H1 (cell line): ENCODE results near the gene ZMYND12. TPM values are rescaled to one million over a fixed set of nuclear protein-coding genes. Genes with fewer than 3 reads are reported as not detected.

Experiments used
- CTCF ChIA-PET: fragments of 300-600 bp; sonication (Branson Sonifier 250); formaldehyde crosslinking; loops from one replicate; lab custom pipeline; 2021; ENCODE audit not compliant: partially characterized antibody; lab: Charles Lee
- POLR2A ChIA-PET: fragments of 300-600 bp; sonication (Branson Sonifier 250); formaldehyde crosslinking; loops from one replicate; lab custom pipeline; 2021; ENCODE audit warnings: inconsistent platforms; ENCODE audit not compliant: partially characterized antibody; lab: Charles Lee
- DNase-seq, 2 experiments: peaks; one replicate each; pipeline versions ENCODE4 v3.0.0 to v3.0.0-alpha.2; 2010 to 2022; ENCODE audit warnings: low spot score in 2 of 2, low read depth in 1 of 2, mixed read lengths in 1 of 2
- FAIRE-seq: peaks from 2 replicates; lab custom pipeline; 2011; peaks lifted over from hg19 to GRCh38; lab: Jason Lieb, UNC
- H2AFZ ChIP-seq: 2 replicates; pipeline ENCODE4 v1.8.1; 2012; ENCODE audit warnings: low read length, inconsistent platforms
- H2AK5ac ChIP-seq: 2 replicates; pipeline ENCODE4 v1.6.1; 2013; ENCODE audit warnings: low read depth, low read length
- H2BK120ac ChIP-seq: replicated peaks from 2 replicates; pipeline ENCODE3; 2013; ENCODE audit warnings: low read depth, low read length, inconsistent platforms
- H2BK12ac ChIP-seq: 2 replicates; pipeline ENCODE4 v1.6.1; 2013; ENCODE audit warnings: low read depth, low read length
- H2BK15ac ChIP-seq: 2 replicates; pipeline ENCODE4 v1.6.1; 2013; ENCODE audit warnings: low read length
- H2BK20ac ChIP-seq: 2 replicates; pipeline ENCODE4 v1.6.1; 2013; ENCODE audit warnings: low read length
- H2BK5ac ChIP-seq: 2 replicates; pipeline ENCODE4 v1.6.1; 2013; ENCODE audit warnings: low read depth, low read length
- H3K14ac ChIP-seq: 2 replicates; pipeline ENCODE4 v1.6.1; 2013; ENCODE audit warnings: inconsistent platforms; ENCODE audit not compliant: insufficient read length
- H3K18ac ChIP-seq: 2 replicates; pipeline ENCODE4 v1.6.1; 2013; ENCODE audit warnings: low read length; ENCODE audit errors: extremely low read depth
- H3K23ac ChIP-seq: 2 replicates; pipeline ENCODE4 v1.6.1; 2013; ENCODE audit warnings: inconsistent platforms; ENCODE audit not compliant: insufficient read length
- H3K23me2 ChIP-seq: 2 replicates; pipeline ENCODE4 v1.6.1; 2013; ENCODE audit warnings: low read depth, low read length
- H3K27ac ChIP-seq: 2 replicates; pipeline ENCODE4 v1.6.1; 2011; ENCODE audit warnings: low read depth, low read length, inconsistent platforms
- H3K27me3 ChIP-seq, 4 experiments: replicated peaks in 1 of 4; 1 replicate in 1 of 4; 2 replicates in 3 of 4; pipeline versions ENCODE4 v1.6.1 to v1.8.1; 2011 to 2013; ENCODE audit warnings: low read length in 3 of 4, mild to moderate bottlenecking in 3 of 4, inconsistent platforms in 2 of 4, mixed read lengths in 2 of 4, moderate library complexity in 1 of 4; ENCODE audit not compliant: control insufficient read depth in 3 of 4, insufficient read depth in 3 of 4; ENCODE audit errors: extremely low read depth in 1 of 4
- H3K36me3 ChIP-seq, 4 experiments: 2 replicates each; pipeline versions ENCODE4 v1.6.1 to v1.8.1; 2011 to 2013; ENCODE audit warnings: mild to moderate bottlenecking in 4 of 4, low read length in 3 of 4, moderate library complexity in 2 of 4, control low read depth in 1 of 4, inconsistent platforms in 1 of 4; ENCODE audit not compliant: insufficient read depth in 4 of 4, control insufficient read depth in 2 of 4
- H3K4ac ChIP-seq: replicated peaks from 2 replicates; pipeline ENCODE3; 2013; ENCODE audit warnings: low read length, low read depth, mixed read lengths, inconsistent platforms; ENCODE audit not compliant: insufficient read length
- H3K4me1 ChIP-seq, 4 experiments: replicated peaks in 1 of 4; 1 replicate in 1 of 4; 2 replicates in 3 of 4; pipeline versions ENCODE4 v1.6.1 to v1.8.1; 2011 to 2013; ENCODE audit warnings: low read length in 3 of 4, inconsistent platforms in 2 of 4, mixed read lengths in 1 of 4; ENCODE audit not compliant: insufficient read depth in 4 of 4, control insufficient read depth in 3 of 4
- H3K4me2 ChIP-seq, 2 experiments: 2 replicates each; pipeline versions ENCODE4 v1.6.1 to v1.8.1; 2011 to 2013; ENCODE audit warnings: low read depth in 2 of 2, low read length in 2 of 2, control low read depth in 1 of 2, inconsistent platforms in 1 of 2, mild to moderate bottlenecking in 1 of 2; ENCODE audit not compliant: insufficient read depth in 1 of 2
- H3K4me3 ChIP-seq, 4 experiments: fragments of 200-600, 300-600 bp in 1 of 4; sonication (generic), shearing (Covaris generic), sonication (Bioruptor Twin) in 1 of 4; 2 replicates each; pipeline versions ENCODE4 v1.5.1 to v1.8.1; 2011 to 2016; ENCODE audit warnings: low read length in 4 of 4, low read depth in 3 of 4, control low read depth in 2 of 4, inconsistent platforms in 2 of 4, mild to moderate bottlenecking in 2 of 4, mixed read lengths in 1 of 4, moderate library complexity in 1 of 4; ENCODE audit not compliant: insufficient read depth in 2 of 4; ENCODE audit errors: extremely low read depth in 1 of 4
- H3K56ac ChIP-seq: replicated peaks from 2 replicates; pipeline ENCODE3; 2013; ENCODE audit warnings: low read depth, mild to moderate bottlenecking, mixed read lengths, low read length, inconsistent platforms; ENCODE audit not compliant: insufficient read length
- H3K79me1 ChIP-seq: 2 replicates; pipeline ENCODE4 v1.6.1; 2013; ENCODE audit warnings: low read depth, low read length, control low read depth
- H3K79me2 ChIP-seq, 2 experiments: 2 replicates each; pipeline versions ENCODE4 v1.6.1 to v1.8.1; 2012 to 2013; ENCODE audit warnings: low read length in 2 of 2, mild to moderate bottlenecking in 2 of 2, inconsistent platforms in 1 of 2; ENCODE audit not compliant: insufficient read depth in 2 of 2, control insufficient read depth in 1 of 2
- H3K9ac ChIP-seq, 4 experiments: replicated peaks in 1 of 4; 1 replicate in 1 of 4; 2 replicates in 3 of 4; pipeline versions ENCODE4 v1.6.1 to v1.8.1; 2011 to 2013; ENCODE audit warnings: low read depth in 3 of 4, low read length in 3 of 4, control low read depth in 2 of 4, mild to moderate bottlenecking in 2 of 4, moderate library complexity in 2 of 4, inconsistent platforms in 1 of 4; ENCODE audit errors: extremely low read depth in 1 of 4
- H3K9me3 ChIP-seq, 2 experiments: 2 replicates each; pipeline versions ENCODE4 v1.6.1 to v1.8.1; 2012 to 2013; ENCODE audit warnings: mild to moderate bottlenecking in 2 of 2, moderate library complexity in 2 of 2, control low read depth in 1 of 2, inconsistent platforms in 1 of 2, low read depth in 1 of 2, low read length in 1 of 2, mixed read lengths in 1 of 2; ENCODE audit not compliant: insufficient read depth in 2 of 2
- H4K20me1 ChIP-seq, 2 experiments: replicated peaks in 1 of 2; 2 replicates each; pipeline versions ENCODE3 to v1.8.1; 2011 to 2013; ENCODE audit warnings: inconsistent platforms in 2 of 2, low read length in 2 of 2, mild to moderate bottlenecking in 1 of 2; ENCODE audit not compliant: insufficient read depth in 2 of 2, control insufficient read depth in 1 of 2
- H4K5ac ChIP-seq: 2 replicates; pipeline ENCODE4 v1.6.1; 2013; ENCODE audit warnings: low read length, low read depth, mixed read lengths, inconsistent platforms; ENCODE audit not compliant: insufficient read length
- H4K8ac ChIP-seq: 2 replicates; pipeline ENCODE4 v1.8.0; 2013; ENCODE audit warnings: mild to moderate bottlenecking, moderate library complexity, low read length, inconsistent platforms; ENCODE audit not compliant: insufficient read depth; ENCODE audit errors: extremely low read depth
- H4K91ac ChIP-seq: replicated peaks from 2 replicates; pipeline ENCODE3; 2013; ENCODE audit warnings: low read length, mixed read lengths, inconsistent platforms; ENCODE audit not compliant: insufficient read length
- EGR1 ChIP-seq: IDR thresholded peaks from 2 replicates; pipeline ENCODE4 v1.6.1; 2011; ENCODE audit warnings: low read depth, low read length, borderline replicate concordance
- POLR2AphosphoS5 ChIP-seq: IDR thresholded peaks from 2 replicates; pipeline ENCODE4 v1.6.1; 2011; ENCODE audit warnings: low read depth, low read length
- RBBP5 ChIP-seq: IDR thresholded peaks from 2 replicates; pipeline ENCODE4 v1.7.1; 2012; ENCODE audit warnings: low read depth, mild to moderate bottlenecking, inconsistent platforms, low read length, moderate library complexity, borderline replicate concordance
- SIN3A ChIP-seq, 2 experiments: IDR thresholded peaks in 1 of 2; conservative IDR thresholded peaks in 1 of 2; 2 replicates each; pipeline ENCODE4 v1.6.1; 2011 to 2012; ENCODE audit warnings: low read length in 2 of 2, improper control_type of control experiment in 1 of 2, low read depth in 1 of 2, mild to moderate bottlenecking in 1 of 2
- SIRT6 ChIP-seq: IDR thresholded peaks from one replicate; pipeline ENCODE4 v1.7.1; 2012; ENCODE audit warnings: low read length, inconsistent platforms
- SRF ChIP-seq: IDR thresholded peaks from 2 replicates; pipeline ENCODE4 v1.6.1; 2011; ENCODE audit warnings: mild to moderate bottlenecking, low read depth, low read length, moderate library complexity
- ZNF274 ChIP-seq: IDR thresholded peaks from 2 replicates; pipeline ENCODE4 v1.7.0; 2012; ENCODE audit warnings: low read length, borderline replicate concordance; ENCODE audit errors: extremely low read depth
- WGBS, 2 experiments: shearing (Covaris generic) in 1 of 2; methylation state at CpG; one replicate each; pipeline versions ENCODE4 v1.1.6 to v1.1.7; 2013 to 2015; ENCODE audit warnings: low lambda C conversion rate in 2 of 2, mixed read lengths in 2 of 2, inconsistent platforms in 1 of 2, low coverage in 1 of 2, missing lambda C conversion rate in 1 of 2; ENCODE audit not compliant: insufficient replicate concordance in 2 of 2, insufficient coverage in 1 of 2, insufficient read length in 1 of 2; ENCODE audit errors: extremely low coverage in 1 of 2, missing lambda C conversion rate in 1 of 2; 5-methylcytosine and 5-hydroxymethylcytosine counted together
- polyA plus RNA-seq, 7 experiments: library from polyadenylated mRNA; depleted of rRNA in 3 of 7; stranded (reverse) in 5 of 7; unstranded in 2 of 7; fragments of >200 nt in 5 of 7; fragments of 200-250 nt in 2 of 7; gene quantifications; 1 replicate in 5 of 7; 2 replicates in 1 of 7; 4 replicates in 1 of 7; pipeline versions ENCODE4 v1.2.1 to v1.2.3, GENCODE V29; 2011 to 2013; ENCODE audit warnings: missing spikeins in 2 of 7, mixed read lengths in 2 of 7
- total RNA-seq: library from RNA; stranded (reverse); fragmentation: NEBNext Ultra II Directional; extraction: Animal tissue kit (Norgen Biotek cat#: 25700); gene quantifications from 2 replicates; pipeline ENCODE4 v1.2.1, GENCODE V29; 2021
- TF ChIP-seq, protein P1 (sequence below): IDR thresholded peaks from 2 replicates; pipeline ENCODE4 v1.6.1; 2012; ENCODE audit warnings: inconsistent platforms

Gene ZMYND12
- total and polyA plus RNA-seq, 2 of the 8 experiments (the other 6 are each of a cell fraction or from before 2014, with no cell fraction given), result 0.62 TPM; not detected in 1

GRCh38 chr1:42480921-42481320 is 25.1 kb upstream of the ZMYND12 start:
- Histone ChIP-seq H3K4me1 (no peaks in the 10 kb centered on the region), H3K4me2 (no peak overlapping the region), H3K9me3 (no peaks in the 10 kb centered on the region), H4K5ac (no peak overlapping the region), H2AK5ac (no peak overlapping the region), H3K23me2 (no peaks in the 10 kb centered on the region), H2BK15ac (no peak overlapping the region), H3K36me3 (no peaks in the 10 kb centered on the region), H4K8ac (no peak overlapping the region), H3K18ac (no peak overlapping the region), H2AFZ (no peak overlapping the region), H2BK120ac (no peak overlapping the region), H4K91ac (no peak overlapping the region), H3K79me1 (no peaks in the 10 kb centered on the region), H2BK5ac (no peak overlapping the region), H2BK12ac (no peak overlapping the region), H4K20me1 (no peaks in the 10 kb centered on the region), H3K23ac (no peak overlapping the region), H3K4ac (no peak overlapping the region), H3K4me3 (no peak overlapping the region), H3K79me2 (no peaks in the 10 kb centered on the region), H3K56ac (no peak overlapping the region), H3K27me3 (no peaks in the 10 kb centered on the region), H2BK20ac (no peak overlapping the region), H3K27ac (no peak overlapping the region), H3K9ac (no peak overlapping the region), H3K14ac (no peak overlapping the region)
- DNase-seq (no peak), FAIRE-seq (no peak)
- 100% methylated on average over 1 of the region's 1 CpG; no CpG with 5 or more reads in 1 of the 2 experiments for WGBS, 2 experiments
- POLR2A ChIA-PET, result interaction anchor here (0.7 kb wide), 1 partner anchor 124 kb away, joined by 3 read pairs; no protein-coding TSS in a partner anchor
- CTCF ChIA-PET, result interaction anchor here (0.6 to 1.7 kb wide), 3 partner anchors 9 to 61 kb away, joined by 3 to 4 read pairs (median 3); no protein-coding TSS in a partner anchor
- TF ChIP-seq ZNF274 (no peak), POLR2AphosphoS5 (no peak), RBBP5 (no peak), SIN3A (conservative IDR thresholded peaks at IDR 0.05 in 1 of 2, IDR thresholded peaks at IDR 0.05 in 1 of 2; ENCODE audit: low read depth in 1 of 2, low read length in 2 of 2) (no peak), SRF (no peak), SIRT6 (no peak), EGR1 (no peak)
- TF ChIP-seq, protein P1, sequence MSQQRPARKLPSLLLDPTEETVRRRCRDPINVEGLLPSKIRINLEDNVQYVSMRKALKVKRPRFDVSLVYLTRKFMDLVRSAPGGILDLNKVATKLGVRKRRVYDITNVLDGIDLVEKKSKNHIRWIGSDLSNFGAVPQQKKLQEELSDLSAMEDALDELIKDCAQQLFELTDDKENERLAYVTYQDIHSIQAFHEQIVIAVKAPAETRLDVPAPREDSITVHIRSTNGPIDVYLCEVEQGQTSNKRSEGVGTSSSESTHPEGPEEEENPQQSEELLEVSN, result no peak
